ENCODE results near the gene IGFBP4.
A peak's percentile ranks its signal among the peaks of the same experiment; 100 is the strongest.

The IGFBP4 gene

DNA sequence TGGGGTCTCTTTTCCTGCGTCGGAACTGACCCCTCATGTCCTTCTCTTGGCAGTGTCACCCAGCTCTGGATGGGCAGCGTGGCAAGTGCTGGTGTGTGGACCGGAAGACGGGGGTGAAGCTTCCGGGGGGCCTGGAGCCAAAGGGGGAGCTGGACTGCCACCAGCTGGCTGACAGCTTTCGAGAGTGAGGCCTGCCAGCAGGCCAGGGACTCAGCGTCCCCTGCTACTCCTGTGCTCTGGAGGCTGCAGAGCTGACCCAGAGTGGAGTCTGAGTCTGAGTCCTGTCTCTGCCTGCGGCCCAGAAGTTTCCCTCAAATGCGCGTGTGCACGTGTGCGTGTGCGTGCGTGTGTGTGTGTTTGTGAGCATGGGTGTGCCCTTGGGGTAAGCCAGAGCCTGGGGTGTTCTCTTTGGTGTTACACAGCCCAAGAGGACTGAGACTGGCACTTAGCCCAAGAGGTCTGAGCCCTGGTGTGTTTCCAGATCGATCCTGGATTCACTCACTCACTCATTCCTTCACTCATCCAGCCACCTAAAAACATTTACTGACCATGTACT lies 13.2 kb downstream of the IGFBP4 start:
- DNase-seq (ENCODE audit: low read depth) = no peak

DNA sequence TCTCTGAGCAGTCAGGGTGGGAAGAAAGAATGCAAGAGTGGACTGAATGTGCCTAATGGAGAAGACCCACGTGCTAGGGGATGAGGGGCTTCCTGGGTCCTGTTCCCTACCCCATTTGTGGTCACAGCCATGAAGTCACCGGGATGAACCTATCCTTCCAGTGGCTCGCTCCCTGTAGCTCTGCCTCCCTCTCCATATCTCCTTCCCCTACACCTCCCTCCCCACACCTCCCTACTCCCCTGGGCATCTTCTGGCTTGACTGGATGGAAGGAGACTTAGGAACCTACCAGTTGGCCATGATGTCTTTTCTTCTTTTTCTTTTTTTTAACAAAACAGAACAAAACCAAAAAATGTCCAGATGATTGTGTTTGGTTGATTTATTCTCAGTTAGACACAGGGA lies 14.1 kb downstream of the IGFBP4 start:
- no peak for DNase-seq (ENCODE audit: low read depth)

DNA sequence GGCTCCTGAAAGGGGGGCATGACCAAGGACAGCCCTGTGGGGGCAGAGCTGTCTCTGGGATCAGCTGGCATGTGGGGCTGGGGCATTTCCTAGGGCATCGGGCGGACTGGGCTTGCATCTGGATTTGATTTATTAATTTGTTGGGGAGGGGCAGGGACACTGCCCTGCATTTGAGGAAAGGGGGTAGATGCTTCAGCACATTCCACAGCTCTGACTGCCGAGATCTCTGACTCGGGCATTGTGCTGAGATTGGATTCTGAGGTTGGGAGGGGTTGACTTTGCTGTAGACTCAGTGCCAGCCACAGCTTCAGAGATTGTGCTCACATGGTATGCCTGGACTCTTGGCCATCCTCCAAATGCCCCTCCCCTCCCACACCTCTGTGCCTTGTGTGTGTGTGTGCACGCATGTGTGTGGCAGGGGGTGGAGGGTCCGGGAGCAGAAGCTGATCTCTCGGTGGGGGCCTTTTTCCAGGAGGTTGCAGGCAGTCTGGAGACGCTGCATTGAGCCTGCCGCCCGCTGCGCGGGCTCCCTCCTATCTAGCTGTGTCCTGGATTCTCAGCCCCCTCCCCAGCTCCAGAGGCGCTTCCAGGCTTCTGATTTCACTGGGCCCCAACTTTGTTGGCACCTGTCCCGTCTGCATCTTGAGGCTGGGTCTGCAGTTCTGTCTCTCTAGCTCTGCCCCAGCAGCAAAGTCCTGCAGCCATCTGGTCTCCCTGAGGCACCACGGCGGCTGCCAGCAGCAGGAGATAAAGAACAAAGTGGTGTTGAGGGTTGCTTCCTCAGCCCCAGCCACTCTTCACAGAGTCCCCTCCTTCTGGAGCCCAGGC lies 14.9 kb downstream of the IGFBP4 start:
- DNase-seq (ENCODE audit: low read depth) = peak; percentile 64

- no peak for DNase-seq (ENCODE audit: low read depth)
Observed at GRCh38 chr17:40458851-40459482, 15.7 kb downstream of the IGFBP4 start.

GRCh38 chr17:40459636-40460603 lies 16.7 kb downstream of the IGFBP4 start:
- no peak for DNase-seq (ENCODE audit: low read depth)

- DNase-seq (ENCODE audit: low read depth) = no peak
Observed at GRCh38 chr17:40460604-40460967, 17.3 kb downstream of the IGFBP4 start.

- no peak for DNase-seq (ENCODE audit: low read depth)
Observed at GRCh38 chr17:40460968-40461731, 17.9 kb downstream of the IGFBP4 start.

- no peak for DNase-seq (ENCODE audit: low read depth)
Observed at GRCh38 chr17:40461732-40462342, 18.6 kb downstream of the IGFBP4 start.

GRCh38 chr17:40462343-40463121 lies 19.3 kb downstream of the IGFBP4 start:
- no peak for DNase-seq (ENCODE audit: low read depth)

GRCh38 chr17:40463122-40463550 lies 19.9 kb downstream of the IGFBP4 start:
- DNase-seq (ENCODE audit: low read depth) = no peak

DNA sequence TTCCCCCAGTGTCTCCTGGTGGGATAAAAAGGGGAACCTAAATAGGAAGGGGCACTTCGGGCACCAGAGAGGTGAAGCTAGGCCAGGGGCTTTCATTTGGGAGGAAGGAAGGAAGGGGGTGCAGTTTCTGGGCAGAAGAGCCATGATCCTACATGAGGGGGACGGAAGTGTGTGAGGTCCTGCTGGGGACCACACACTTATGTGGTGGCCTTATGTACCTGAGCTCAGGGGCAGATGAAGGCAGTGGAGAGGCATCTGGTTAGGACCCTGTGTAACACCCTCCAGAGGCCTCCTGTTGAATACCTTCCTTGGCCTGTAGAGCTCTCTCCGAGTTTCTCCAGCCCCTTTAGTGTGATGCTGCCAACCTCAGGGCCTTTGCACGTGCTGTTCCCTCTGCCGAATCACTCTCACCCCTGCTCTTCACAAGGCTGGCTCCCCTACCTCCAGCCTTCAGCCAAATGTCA lies 21.2 kb downstream of the IGFBP4 start:
- DNase-seq (ENCODE audit: low read depth) = no peak

DNA sequence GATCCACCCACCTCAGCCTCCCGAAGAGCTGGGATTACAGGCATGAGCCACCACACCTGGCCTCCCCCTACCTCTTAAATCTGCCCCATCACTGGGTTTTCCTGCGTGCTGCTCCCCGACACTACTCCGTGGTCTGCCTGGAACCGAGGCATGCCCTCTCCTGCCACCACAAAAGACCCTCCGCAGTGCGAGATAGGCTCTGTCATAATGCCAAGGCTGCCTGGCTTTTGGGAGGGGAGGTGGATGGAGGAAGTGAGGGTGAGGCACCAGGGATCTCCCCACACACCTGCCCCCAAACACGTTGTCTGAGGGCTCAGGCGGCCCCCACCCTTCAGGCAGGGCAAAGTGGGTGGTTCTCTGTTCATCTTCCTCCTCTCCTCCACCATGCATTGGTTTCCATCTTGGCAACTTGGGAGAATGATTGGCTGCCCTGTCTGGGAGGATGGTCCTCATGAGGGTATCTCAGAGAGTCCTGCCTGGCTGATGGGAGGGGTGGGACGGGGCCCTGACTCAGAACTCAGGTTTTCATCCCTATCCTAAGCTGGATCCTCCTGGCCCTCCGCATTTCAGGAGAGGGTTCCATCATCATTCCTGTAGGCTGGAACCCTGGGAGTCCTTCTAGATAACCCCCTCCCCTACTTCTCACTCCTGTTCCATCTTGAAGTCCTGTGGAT lies 23.2 kb downstream of the IGFBP4 start:
- DNase-seq (ENCODE audit: low read depth) = no peak

DNA sequence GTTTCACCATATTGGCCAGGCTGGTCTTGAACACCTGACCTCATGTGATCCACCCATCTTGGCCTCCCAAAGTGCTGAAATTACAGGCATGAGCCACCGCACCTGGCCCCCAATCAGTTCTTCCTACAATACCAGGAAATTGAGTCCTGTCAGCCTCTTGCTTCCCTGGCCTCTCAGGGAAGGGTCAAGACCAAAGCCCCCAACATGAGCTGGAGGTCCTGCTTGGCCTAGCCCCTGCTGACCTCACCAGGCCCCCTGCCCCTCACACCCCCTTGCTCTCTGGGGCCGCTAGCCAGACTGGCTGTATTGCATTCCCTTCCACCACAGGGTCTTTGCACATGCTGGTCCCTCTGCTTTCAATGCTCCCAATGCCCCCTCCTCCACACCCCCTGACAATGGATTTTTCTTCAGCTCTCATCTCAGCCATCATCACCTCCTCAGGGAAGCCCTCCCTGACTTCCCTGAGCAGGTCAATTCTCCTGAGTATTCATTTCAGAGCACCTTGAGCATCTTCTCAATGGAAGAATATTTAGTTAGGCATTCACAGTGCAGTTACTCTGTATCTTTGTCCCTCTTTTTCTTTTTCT lies 24.1 kb downstream of the IGFBP4 start:
- DNase-seq (ENCODE audit: low read depth) = no peak

- DNase-seq (ENCODE audit: low read depth) = no peak
Observed at GRCh38 chr17:40468560-40468959, 25.3 kb downstream of the IGFBP4 start.

- DNase-seq (ENCODE audit: low read depth) = no peak
Observed at GRCh38 chr17:40469805-40470675, 26.8 kb downstream of the IGFBP4 start.

DNA sequence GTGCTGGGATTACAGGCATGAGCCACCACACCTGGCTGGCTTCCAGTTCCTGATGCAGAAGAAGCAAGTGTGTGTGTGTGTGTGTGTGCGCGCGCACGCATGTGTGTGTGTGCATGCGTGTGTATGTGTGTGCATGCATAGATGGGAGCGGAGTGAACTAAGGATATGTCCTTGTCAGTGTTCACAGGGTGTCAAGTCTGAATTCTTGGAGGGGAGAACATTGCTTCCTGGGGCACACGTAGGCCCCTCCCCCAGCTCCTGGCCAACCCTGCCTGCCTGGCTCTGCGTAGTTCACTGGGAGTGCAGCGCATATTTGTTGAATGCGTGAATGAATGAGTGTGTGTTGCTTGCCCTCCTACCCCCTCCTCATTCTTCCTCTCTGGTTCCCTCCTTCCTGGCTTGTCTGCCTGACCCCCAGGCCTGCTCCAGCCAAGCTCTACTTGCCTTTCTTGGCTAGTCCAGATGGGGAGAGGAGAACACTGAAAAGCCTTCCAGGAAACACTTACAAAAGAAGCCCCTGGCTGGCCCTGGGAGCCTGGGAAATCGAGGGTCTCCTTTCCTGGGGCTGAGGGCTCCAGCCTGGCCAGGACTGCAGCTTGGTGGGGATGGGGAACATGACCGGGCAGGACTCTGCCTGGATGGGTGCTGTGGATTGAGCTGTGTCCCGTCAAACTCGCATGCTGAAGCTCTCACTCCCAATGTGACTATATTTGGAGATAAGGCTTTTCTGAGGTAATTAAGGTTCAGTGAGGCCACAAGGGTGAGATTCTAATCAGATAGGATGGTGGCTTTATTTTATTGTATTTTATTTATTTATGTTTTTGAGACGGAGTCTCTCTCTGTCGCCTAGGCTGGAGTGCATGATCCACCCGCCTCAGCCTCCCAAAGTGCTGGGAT lies 27.9 kb downstream of the IGFBP4 start:
- DNase-seq (ENCODE audit: low read depth) = no peak
